Measurements from ENCODE around the gene MTCL3.

MTCL3 gene

GRCh38 chr6:127451388-127451787 is 67.7 kb downstream of the MTCL3 start:
- no peak for ATAC-seq (ENCODE audit: insufficient read depth, low FRiP score)
- H3K36me3 ChIP-seq (ENCODE audit: control insufficient read depth in 4 of 4, insufficient read depth in 4 of 4, low read length in 4 of 4) = peaks cover 0 to 25% (median 12%) of the 10 kb centered on the region in 4 donors
- peaks cover 0 to 48% (median 0%) of the 10 kb centered on the region in 5 donors for H3K4me1 ChIP-seq (ENCODE audit: control insufficient read depth in 5 of 5, insufficient read depth in 5 of 5, low read length in 5 of 5)
- peaks cover 0 to 2% (median 0%) of the 10 kb centered on the region in 3 donors for H3K27me3 ChIP-seq (ENCODE audit: control insufficient read depth in 3 of 3, insufficient read depth in 3 of 3, low read length in 2 of 3)
- H3K9me3 ChIP-seq (ENCODE audit: control insufficient read depth in 4 of 4, insufficient read depth in 3 of 4, low read length in 3 of 4) = no peaks in the 10 kb centered on the region
- 95 to 96% methylated on average over 3 of the region's 3 CpGs for WGBS, 2 donors
- no peak overlapping the region for H3K4me3 ChIP-seq
- no peak for TF ChIP-seq CTCF (IDR thresholded peaks at IDR 0.05; ENCODE audit: control extremely low read depth, extremely low read depth)
- no peak for DNase-seq
- no peak overlapping the region for H3K9ac ChIP-seq (ENCODE audit: insufficient read depth in 1 of 2, low read length in 2 of 2)
- H3K27ac ChIP-seq (ENCODE audit: low read depth in 1 of 2, low read length in 1 of 2) = no peak overlapping the region

GRCh38 chr6:127447780-127448179 is 71.4 kb downstream of the MTCL3 start:
- H3K27me3 ChIP-seq (ENCODE audit: control insufficient read depth in 3 of 3, insufficient read depth in 3 of 3, low read length in 2 of 3) = peaks cover 0 to 2% (median 0%) of the 10 kb centered on the region in 3 donors
- ATAC-seq (ENCODE audit: insufficient read depth, low FRiP score) = no peak
- H3K4me1 ChIP-seq (ENCODE audit: control insufficient read depth in 5 of 5, insufficient read depth in 5 of 5, low read length in 5 of 5) = peaks cover 0 to 11% (median 0%) of the 10 kb centered on the region in 5 donors
- no peak overlapping the region for H3K4me3 ChIP-seq
- DNase-seq = no peak
- no peak overlapping the region for H3K9ac ChIP-seq (ENCODE audit: insufficient read depth in 1 of 2, low read length in 2 of 2)
- H3K27ac ChIP-seq (ENCODE audit: low read depth in 1 of 2, low read length in 1 of 2) = no peak overlapping the region
- no peak for TF ChIP-seq CTCF (IDR thresholded peaks at IDR 0.05; ENCODE audit: control extremely low read depth, extremely low read depth)
- H3K36me3 ChIP-seq (ENCODE audit: control insufficient read depth in 4 of 4, insufficient read depth in 4 of 4, low read length in 4 of 4) = peaks cover 0 to 37% (median 21%) of the 10 kb centered on the region in 4 donors
- no peaks in the 10 kb centered on the region for H3K9me3 ChIP-seq (ENCODE audit: control insufficient read depth in 4 of 4, insufficient read depth in 3 of 4, low read length in 3 of 4)

GRCh38 chr6:127446356-127446755 is 72.8 kb downstream of the MTCL3 start:
- WGBS, 2 donors = 85 to 88% methylated on average over 7 of the region's 7 CpGs
- H3K27ac ChIP-seq (ENCODE audit: low read depth in 1 of 2, low read length in 1 of 2) = no peak overlapping the region
- no peak for DNase-seq
- H3K9me3 ChIP-seq (ENCODE audit: control insufficient read depth in 4 of 4, insufficient read depth in 3 of 4, low read length in 3 of 4) = no peaks in the 10 kb centered on the region
- H3K4me1 ChIP-seq (ENCODE audit: control insufficient read depth in 5 of 5, insufficient read depth in 5 of 5, low read length in 5 of 5) = no peaks in the 10 kb centered on the region
- no peak for ATAC-seq (ENCODE audit: insufficient read depth, low FRiP score)
- H3K4me3 ChIP-seq = no peak overlapping the region
- peaks cover 0 to 45% (median 24%) of the 10 kb centered on the region in 4 donors for H3K36me3 ChIP-seq (ENCODE audit: control insufficient read depth in 4 of 4, insufficient read depth in 4 of 4, low read length in 4 of 4)
- TF ChIP-seq CTCF (IDR thresholded peaks at IDR 0.05; ENCODE audit: control extremely low read depth, extremely low read depth) = no peak
- H3K9ac ChIP-seq (ENCODE audit: insufficient read depth in 1 of 2, low read length in 2 of 2) = no peak overlapping the region
- H3K27me3 ChIP-seq (ENCODE audit: control insufficient read depth in 3 of 3, insufficient read depth in 3 of 3, low read length in 2 of 3) = peaks cover 0 to 2% (median 0%) of the 10 kb centered on the region in 3 donors

GRCh38 chr6:127441881-127442280 is 77.3 kb downstream of the MTCL3 start:
- Histone ChIP-seq H3K4me1 (ENCODE audit: control insufficient read depth in 5 of 5, insufficient read depth in 5 of 5, low read length in 5 of 5) (peaks cover 0 to 6% (median 0%) of the 10 kb centered on the region in 5 donors), H3K4me3 (no peak overlapping the region), H3K9me3 (ENCODE audit: control insufficient read depth in 4 of 4, insufficient read depth in 3 of 4, low read length in 3 of 4) (no peaks in the 10 kb centered on the region), H3K9ac (ENCODE audit: insufficient read depth in 1 of 2, low read length in 2 of 2) (no peak overlapping the region), H3K27ac (ENCODE audit: low read depth in 1 of 2, low read length in 1 of 2) (no peak overlapping the region), H3K36me3 (ENCODE audit: control insufficient read depth in 4 of 4, insufficient read depth in 4 of 4, low read length in 4 of 4) (peaks cover 0 to 37% (median 14%) of the 10 kb centered on the region in 4 donors), H3K27me3 (ENCODE audit: control insufficient read depth in 3 of 3, insufficient read depth in 3 of 3, low read length in 2 of 3) (peaks cover 0 to under 1% (median 0%) of the 10 kb centered on the region in 3 donors)
- no peak for TF ChIP-seq CTCF (IDR thresholded peaks at IDR 0.05; ENCODE audit: control extremely low read depth, extremely low read depth)
- ATAC-seq (ENCODE audit: insufficient read depth, low FRiP score) (no peak), DNase-seq (no peak)
- 83 to 85% methylated on average over 1 of the region's 1 CpG for WGBS, 2 donors
